ENCODE data around the gene COTL1.
A peak's percentile ranks its signal among the peaks of the same experiment; 100 is the strongest.

Gene COTL1

GRCh38 chr16:84654238-84654637 lies 36.4 kb upstream of the COTL1 start:
- Histone ChIP-seq H3K79me2 (ENCODE audit: insufficient read depth, low read depth) (no peaks in the 10 kb centered on the region), H3K4me2 (no peak overlapping the region), H3K4me3 (IDR thresholded peaks at IDR 0.05; ENCODE audit: insufficient read depth, low read depth, low read length) (no peak overlapping the region), H3K27ac (no peak overlapping the region), H4K20me1 (ENCODE audit: insufficient read depth) (no peaks in the 10 kb centered on the region), H2AFZ (ENCODE audit: low read depth) (no peak overlapping the region), H3K9ac (no peak overlapping the region), H3K4me1 (ENCODE audit: low read depth, poor library complexity, severe bottlenecking) (no peaks in the 10 kb centered on the region), H3K36me3 (ENCODE audit: insufficient read depth) (no peaks in the 10 kb centered on the region), H3K27me3 (ENCODE audit: insufficient read depth, low read depth) (no peaks in the 10 kb centered on the region)
- TF ChIP-seq, protein P1, sequence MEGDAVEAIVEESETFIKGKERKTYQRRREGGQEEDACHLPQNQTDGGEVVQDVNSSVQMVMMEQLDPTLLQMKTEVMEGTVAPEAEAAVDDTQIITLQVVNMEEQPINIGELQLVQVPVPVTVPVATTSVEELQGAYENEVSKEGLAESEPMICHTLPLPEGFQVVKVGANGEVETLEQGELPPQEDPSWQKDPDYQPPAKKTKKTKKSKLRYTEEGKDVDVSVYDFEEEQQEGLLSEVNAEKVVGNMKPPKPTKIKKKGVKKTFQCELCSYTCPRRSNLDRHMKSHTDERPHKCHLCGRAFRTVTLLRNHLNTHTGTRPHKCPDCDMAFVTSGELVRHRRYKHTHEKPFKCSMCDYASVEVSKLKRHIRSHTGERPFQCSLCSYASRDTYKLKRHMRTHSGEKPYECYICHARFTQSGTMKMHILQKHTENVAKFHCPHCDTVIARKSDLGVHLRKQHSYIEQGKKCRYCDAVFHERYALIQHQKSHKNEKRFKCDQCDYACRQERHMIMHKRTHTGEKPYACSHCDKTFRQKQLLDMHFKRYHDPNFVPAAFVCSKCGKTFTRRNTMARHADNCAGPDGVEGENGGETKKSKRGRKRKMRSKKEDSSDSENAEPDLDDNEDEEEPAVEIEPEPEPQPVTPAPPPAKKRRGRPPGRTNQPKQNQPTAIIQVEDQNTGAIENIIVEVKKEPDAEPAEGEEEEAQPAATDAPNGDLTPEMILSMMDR (conservative IDR thresholded peaks at IDR 0.05; ENCODE audit: low read depth, low read length) = no peak

DNA sequence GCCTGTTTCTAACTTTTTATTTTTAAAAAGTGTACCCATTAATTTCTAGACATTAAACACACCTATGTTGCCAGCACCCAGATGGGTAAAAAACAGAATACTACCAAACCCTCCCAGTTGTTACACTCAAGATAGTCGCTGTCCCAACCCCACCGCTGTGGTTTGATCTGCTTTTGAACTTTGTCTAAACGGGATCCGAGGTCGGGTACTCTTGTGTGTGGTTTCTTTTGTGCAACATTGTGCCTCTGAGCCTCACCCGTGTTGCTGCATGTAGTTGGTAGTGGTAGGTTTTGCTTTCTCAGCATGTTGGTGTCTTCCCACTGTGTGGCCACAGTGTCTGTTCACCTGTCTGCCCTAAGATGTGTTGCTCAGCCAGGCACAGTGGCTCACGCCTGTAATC lies 34.7 kb upstream of the COTL1 start:
- Histone ChIP-seq H4K20me1 (ENCODE audit: insufficient read depth) (no peaks in the 10 kb centered on the region), H3K4me2 (no peak overlapping the region), H2AFZ (ENCODE audit: low read depth) (no peak overlapping the region), H3K4me1 (ENCODE audit: low read depth, poor library complexity, severe bottlenecking) (peaks cover 4% of the 10 kb centered on the region), H3K27me3 (ENCODE audit: insufficient read depth, low read depth) (no peaks in the 10 kb centered on the region), H3K4me3 (IDR thresholded peaks at IDR 0.05; ENCODE audit: insufficient read depth, low read depth, low read length) (no peak overlapping the region), H3K36me3 (ENCODE audit: insufficient read depth) (no peaks in the 10 kb centered on the region), H3K27ac (no peak overlapping the region), H3K9ac (no peak overlapping the region), H3K79me2 (ENCODE audit: insufficient read depth, low read depth) (no peaks in the 10 kb centered on the region)
- TF ChIP-seq, protein P1 (conservative IDR thresholded peaks at IDR 0.05; ENCODE audit: low read depth, low read length) = no peak

DNA sequence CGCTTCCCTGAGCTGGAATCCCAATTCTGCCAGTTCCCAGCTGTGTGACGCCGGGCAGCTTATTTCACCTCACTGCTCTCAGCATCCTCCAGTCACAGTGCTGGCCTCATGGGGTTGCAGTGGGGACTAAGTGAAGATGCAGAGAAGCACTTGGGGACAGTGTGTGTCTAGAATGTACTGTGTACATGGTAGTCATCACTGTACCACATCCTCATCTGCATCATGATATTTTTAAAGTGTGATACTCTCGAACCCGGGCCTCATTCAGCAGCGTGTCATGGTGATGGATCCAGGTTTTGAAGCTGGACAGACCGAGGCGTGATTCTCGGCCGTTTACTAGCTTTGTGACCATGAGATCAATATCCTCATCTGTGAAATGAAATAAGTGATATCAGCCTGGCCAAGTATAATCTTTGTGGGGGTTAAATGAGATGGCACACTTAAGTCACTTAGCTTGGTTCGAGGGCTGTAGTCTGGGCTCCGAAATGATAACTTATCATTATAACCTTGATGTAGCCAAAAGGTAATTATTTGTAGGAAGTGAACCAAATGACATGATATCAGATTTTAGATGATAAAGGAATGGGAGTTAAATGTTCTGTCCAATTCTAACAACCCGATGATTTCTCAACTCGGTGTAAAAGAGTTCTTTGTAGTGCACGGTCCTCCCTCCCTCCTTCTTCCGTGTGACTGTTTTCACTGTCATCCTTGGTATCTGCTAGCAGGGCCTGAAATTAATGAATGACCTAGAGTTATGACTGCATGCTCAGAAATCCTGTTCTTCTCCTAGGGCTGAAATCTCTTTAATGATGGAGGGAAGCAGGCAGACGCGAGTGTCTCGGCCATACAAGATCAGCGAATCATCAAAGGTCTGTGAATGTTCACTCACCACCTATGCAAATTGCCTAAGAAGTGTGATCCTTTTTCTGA lies 32.4 kb upstream of the COTL1 start:
- Histone ChIP-seq H3K4me1 (ENCODE audit: low read depth, poor library complexity, severe bottlenecking) (peaks cover 7% of the 10 kb centered on the region), H3K4me3 (IDR thresholded peaks at IDR 0.05; ENCODE audit: insufficient read depth, low read depth, low read length) (no peak overlapping the region), H3K36me3 (ENCODE audit: insufficient read depth) (no peaks in the 10 kb centered on the region), H3K27ac (no peak overlapping the region), H3K4me2 (no peak overlapping the region), H3K27me3 (ENCODE audit: insufficient read depth, low read depth) (peaks cover 3% of the 10 kb centered on the region; the same call in 1 of the 2 replicates), H3K79me2 (ENCODE audit: insufficient read depth, low read depth) (no peaks in the 10 kb centered on the region), H2AFZ (ENCODE audit: low read depth) (no peak overlapping the region), H4K20me1 (ENCODE audit: insufficient read depth) (no peaks in the 10 kb centered on the region), H3K9ac (no peak overlapping the region)
- TF ChIP-seq, protein P1 (conservative IDR thresholded peaks at IDR 0.05; ENCODE audit: low read depth, low read length) = no peak

- H3K4me2 ChIP-seq = peak overlapping the region; percentile 92
- peaks cover 3% of the 10 kb centered on the region; the same call in 1 of the 2 replicates for H3K27me3 ChIP-seq (ENCODE audit: insufficient read depth, low read depth)
- peaks cover 7% of the 10 kb centered on the region for H3K4me1 ChIP-seq (ENCODE audit: low read depth, poor library complexity, severe bottlenecking)
- TF ChIP-seq, protein P1 (conservative IDR thresholded peaks at IDR 0.05; ENCODE audit: low read depth, low read length) = no peak
- no peaks in the 10 kb centered on the region for H3K79me2 ChIP-seq (ENCODE audit: insufficient read depth, low read depth)
- no peak overlapping the region for H3K4me3 ChIP-seq (IDR thresholded peaks at IDR 0.05; ENCODE audit: insufficient read depth, low read depth, low read length)
- no peak overlapping the region for H2AFZ ChIP-seq (ENCODE audit: low read depth)
- no peaks in the 10 kb centered on the region for H4K20me1 ChIP-seq (ENCODE audit: insufficient read depth)
- no peaks in the 10 kb centered on the region for H3K36me3 ChIP-seq (ENCODE audit: insufficient read depth)
- peak overlapping the region; percentile 30; the same call in 1 of the 2 replicates for H3K9ac ChIP-seq
- no peak overlapping the region for H3K27ac ChIP-seq
These were observed 31.6 kb upstream of the COTL1 start for GRCh38 chr16:84649511-84649861.
